Islet precursor cell (in vitro differentiated cells): ENCODE data around the gene GABRG3.
"Not testable (repeated sequence)": the region's sequence is repeated elsewhere in the genome, so short reads cannot be mapped to it uniquely, and the experiment has no call there.

Experiments used
- DNase-seq: peaks from one replicate; pipeline ENCODE4 v3.0.0-alpha.2; 2018

Gene GABRG3

DNA sequence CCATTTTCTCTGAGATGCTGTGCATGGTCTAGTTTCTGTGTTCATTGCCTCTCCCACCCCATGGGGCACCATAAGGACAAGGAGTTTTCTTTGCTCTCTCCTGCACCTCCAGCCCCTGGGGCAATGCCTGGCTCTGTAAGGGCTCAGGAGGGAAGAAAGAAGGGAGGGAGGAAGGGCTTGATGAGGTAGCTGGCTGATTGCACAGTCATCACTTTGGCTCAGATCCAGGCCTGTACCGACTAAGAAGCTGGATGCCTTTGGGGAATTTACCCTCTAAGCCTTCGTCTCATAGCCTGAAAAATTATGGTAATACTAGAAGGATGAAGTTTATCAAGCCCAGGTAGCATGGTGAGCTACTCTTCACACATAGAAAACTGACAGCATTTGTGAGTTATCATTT, 382.9 kb downstream of the GABRG3 start:
- DNase-seq: no peak

GRCh38 chr15:27358751-27359434, 387.9 kb downstream of the GABRG3 start:
- peak; percentile 61 for DNase-seq

GRCh38 chr15:27359586-27359985, 388.6 kb downstream of the GABRG3 start:
- DNase-seq: no peak

GRCh38 chr15:27360316-27360715, 389.3 kb downstream of the GABRG3 start:
- DNase-seq: no peak

DNA sequence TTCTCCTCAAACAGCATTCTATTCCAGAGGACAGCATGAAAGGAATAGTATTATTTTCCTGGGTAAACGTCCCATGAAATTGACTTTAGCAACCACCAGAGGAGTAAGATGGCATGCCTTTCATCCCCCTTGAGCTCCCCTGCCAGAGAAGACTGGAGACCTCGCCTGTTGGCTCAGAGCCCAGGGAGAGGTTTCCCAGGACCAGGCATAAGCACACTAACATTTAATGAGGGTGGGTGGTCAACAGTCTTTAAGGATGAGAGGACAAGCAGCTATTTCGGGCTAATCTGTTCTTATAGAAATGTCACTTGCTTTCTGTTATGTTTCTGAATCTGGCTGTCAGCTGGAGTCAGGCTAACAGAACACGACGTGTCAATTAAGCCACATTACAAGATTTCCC, 390.5 kb downstream of the GABRG3 start:
- no peak for DNase-seq

DNA sequence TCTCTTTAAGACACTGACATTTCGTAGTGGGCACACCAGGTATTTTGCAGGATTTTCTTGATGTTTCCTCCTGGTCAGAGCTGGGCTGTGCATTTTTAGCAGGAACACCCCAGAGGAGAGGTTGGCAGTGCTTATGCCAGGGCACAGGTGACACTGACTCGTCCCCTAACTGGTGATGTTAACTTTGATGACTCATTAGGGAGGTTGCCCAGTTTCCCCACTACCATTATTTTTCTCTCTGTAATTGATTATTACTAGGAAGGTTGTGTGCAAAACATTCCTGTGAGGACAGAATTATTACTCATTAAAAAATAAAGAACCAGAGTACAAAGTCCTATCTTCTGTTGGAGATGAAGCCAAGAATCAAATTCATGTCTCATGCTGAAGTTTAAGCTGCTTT, 394.5 kb downstream of the GABRG3 start:
- no peak for DNase-seq

- not testable (repeated sequence) for DNase-seq
Measured at GRCh38 chr15:27377391-27377790, 406.4 kb downstream of the GABRG3 start.

DNA sequence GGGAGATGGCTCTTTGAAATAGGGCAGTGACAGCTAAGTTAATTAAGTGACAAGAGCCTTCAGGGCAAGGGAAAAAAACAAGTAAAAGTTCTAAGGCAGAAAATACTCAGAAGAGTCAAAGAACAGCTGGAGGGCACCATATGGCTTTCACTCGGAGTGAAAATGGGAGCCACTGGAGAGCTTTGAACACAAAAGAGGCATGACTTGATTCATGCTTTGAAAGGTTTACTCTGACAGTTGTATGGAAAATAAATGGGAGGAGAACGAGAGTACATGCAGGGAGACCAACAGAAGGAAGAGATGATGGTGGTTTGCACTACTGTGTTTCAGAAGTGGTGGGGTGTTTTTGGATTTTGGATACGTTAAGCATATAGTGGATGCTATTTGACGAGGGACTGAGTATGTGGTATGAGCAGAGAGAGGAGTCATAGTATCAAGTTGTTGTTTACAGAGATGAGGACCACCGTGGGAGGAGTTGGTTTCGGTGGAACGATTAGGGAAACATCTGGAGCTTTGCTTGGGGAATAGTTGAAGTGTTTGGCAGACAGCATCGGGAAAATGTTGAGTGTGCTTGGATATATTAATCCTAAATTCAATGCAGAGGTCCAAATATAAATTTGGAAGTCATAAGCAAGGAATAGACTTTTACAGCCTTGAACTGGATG, 411.5 kb downstream of the GABRG3 start:
- DNase-seq: no peak

DNA sequence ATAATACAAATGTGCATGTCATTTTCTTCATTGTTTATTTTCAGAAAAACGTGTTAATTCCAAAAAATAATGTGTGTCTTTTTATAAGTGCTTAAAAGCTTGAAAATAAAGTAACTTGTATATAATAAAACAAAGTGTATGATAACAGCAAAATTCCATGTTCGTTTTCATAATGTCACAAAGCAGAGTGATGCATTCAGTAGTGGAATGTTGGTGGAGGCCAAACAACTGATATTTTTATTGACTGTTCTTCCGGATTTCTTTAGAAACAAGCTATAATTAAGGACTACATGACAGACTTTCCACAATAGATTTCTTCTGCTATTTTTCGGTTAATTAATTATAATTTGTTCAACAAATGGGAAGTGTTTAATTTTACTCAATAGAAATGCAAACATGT, 412.7 kb downstream of the GABRG3 start:
- no peak for DNase-seq

DNA sequence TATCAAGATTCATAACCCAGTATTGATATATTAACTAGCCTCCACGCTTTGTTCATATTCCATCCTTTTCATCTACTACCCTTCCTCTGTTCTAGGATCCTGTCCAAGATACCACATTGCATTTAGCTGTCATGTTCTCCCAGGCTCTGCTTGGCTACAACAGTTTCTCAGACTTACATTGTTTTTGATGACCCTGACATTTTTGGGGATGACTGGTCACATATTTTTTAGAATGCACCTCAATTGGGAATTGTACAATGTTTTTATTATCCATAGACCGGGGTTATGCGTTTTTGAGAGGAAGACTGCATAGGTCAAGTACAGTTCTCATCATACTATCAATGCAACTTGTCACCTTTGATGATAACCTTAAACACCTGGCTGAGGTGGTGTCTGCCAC, 421.2 kb downstream of the GABRG3 start:
- DNase-seq: no peak

GRCh38 chr15:27396521-27396920, 425.5 kb downstream of the GABRG3 start:
- no peak for DNase-seq

- DNase-seq: no peak
Measured at GRCh38 chr15:27396996-27397395, 426.0 kb downstream of the GABRG3 start.

- no peak for DNase-seq
Measured at GRCh38 chr15:27398631-27399161, 427.7 kb downstream of the GABRG3 start.

DNA sequence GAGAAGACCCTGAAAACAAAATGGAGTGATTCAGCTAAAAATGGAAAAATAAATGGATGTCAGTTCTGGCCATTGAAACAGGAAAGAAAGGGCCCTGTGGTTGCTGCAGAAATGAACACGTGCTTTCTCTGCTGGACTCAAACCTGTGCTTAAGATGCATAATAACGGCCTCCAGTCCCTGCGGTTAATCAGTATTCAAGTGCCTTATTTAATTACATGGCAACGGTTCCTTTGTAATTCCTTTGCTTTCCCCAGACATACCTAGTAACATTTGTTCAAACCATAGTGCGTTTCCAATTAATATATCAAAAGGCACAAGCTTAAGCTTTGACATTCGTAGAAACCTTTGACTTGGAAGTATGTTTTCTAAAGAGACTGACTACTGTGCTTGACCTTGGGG, 428.3 kb downstream of the GABRG3 start:
- no peak for DNase-seq

- DNase-seq: no peak
Measured at GRCh38 chr15:27401471-27401870, 430.5 kb downstream of the GABRG3 start.

- no peak for DNase-seq
Measured at GRCh38 chr15:27408428-27408827, 437.4 kb downstream of the GABRG3 start.

- no peak for DNase-seq
Measured at GRCh38 chr15:27410996-27411605, 440.1 kb downstream of the GABRG3 start.

- no peak for DNase-seq
Measured at GRCh38 chr15:27412415-27412814, 441.4 kb downstream of the GABRG3 start.

- DNase-seq: no peak
Measured at GRCh38 chr15:27414168-27414870, 443.3 kb downstream of the GABRG3 start.

DNA sequence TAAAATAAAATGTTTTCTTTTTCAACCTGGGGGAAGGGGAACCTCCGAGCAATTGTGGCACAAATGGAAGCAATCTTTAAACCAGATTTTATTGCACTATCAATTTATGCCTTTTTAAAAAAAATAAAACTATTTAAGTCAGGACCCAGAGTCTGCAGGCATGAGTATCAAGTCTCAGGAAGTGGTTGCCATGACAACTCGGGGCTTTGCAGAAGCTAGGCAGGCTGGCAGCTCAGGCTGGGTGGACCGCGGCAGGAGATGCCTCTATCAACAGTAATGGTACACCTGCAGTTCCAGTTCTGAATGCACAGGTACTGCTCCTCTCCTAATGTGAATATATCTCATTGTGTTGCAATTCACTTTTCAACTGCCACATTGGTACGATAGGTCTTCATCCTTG, 447.7 kb downstream of the GABRG3 start:
- DNase-seq: no peak

- no peak for DNase-seq
Measured at GRCh38 chr15:27422997-27423396, 452.0 kb downstream of the GABRG3 start.

GRCh38 chr15:27426805-27427204, 455.8 kb downstream of the GABRG3 start:
- DNase-seq: no peak

DNA sequence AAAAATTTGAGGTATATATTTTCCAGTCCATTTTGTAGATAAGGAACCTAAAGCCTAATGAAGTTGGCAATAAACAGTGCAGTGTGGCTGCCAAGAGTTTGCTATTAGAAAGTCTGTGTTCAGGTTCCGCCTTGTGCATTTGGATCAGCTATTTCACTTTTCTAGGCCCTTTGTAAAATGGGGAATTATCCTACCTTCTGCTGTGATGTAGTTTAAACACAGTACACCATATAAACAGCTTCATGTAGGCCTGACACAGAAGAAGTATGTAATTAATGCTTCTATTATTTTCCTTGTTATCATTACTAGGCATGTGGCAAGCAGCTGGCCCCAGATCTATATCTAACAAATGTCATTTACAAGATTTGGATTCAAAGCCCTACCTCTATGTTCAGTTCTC, 456.3 kb downstream of the GABRG3 start:
- no peak for DNase-seq

DNA sequence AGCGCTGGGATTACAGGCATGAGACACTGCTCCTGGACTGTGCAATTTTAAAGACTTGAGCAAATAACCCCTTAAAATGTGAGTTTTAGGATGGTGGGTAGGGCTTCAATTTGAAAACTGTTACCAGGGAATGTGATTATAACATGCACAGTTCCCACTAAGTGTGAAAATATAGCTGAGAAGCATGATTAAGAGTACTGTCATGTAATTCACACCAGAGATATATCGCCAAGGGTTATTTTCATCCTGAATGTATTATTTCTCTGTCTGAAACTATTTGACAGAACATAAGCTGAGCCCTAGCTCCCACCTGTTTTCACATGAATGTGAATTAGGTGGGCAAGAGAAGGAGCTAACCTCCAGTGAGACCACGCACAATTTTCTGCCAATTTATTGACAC, 457.2 kb downstream of the GABRG3 start:
- DNase-seq: no peak
